HCT116 (cell line): ENCODE data around the gene PDLIM7. TPM values are rescaled to one million over a fixed set of nuclear protein-coding genes. Genes with fewer than 3 reads are reported as not detected.

Source experiments
- ATAC-seq: fragments of 200-7000 bp; cut with Tn5 transposase; 2 replicates; pipeline ENCODE4 v1.9.1; 2020; ENCODE audit warnings: mild to moderate bottlenecking, moderate library complexity
- BruUV-seq: library from RNA; stranded (reverse); fragments of 400-500 nt; replicated peaks from 2 replicates; lab custom pipeline; 2021; lab: Mats Ljungman, UMichigan
- CTCF ChIA-PET: fragments of 300-600 bp; sonication (Branson Sonifier 250); formaldehyde crosslinking; loops from one replicate; lab custom pipeline; 2021; ENCODE audit warnings: antibody characterized with exemption; lab: Charles Lee
- POLR2A ChIA-PET: fragments of 300-600, 350-600 bp; sonication (Branson Sonifier 250); formaldehyde crosslinking; loops from one replicate; lab custom pipeline; 2021; ENCODE audit warnings: antibody characterized with exemption; lab: Charles Lee
- RAD21 ChIA-PET, 2 experiments: fragments of 300-600 bp; sonication (Branson Sonifier 250); formaldehyde crosslinking; loops; one replicate each; lab custom pipeline; 2023; ENCODE audit warnings: low total read pairs in 2 of 2; ENCODE audit not compliant: uncharacterized antibody in 2 of 2, unreplicated experiment in 2 of 2, low non-redundant PET in 1 of 2; lab: Charles Lee
- DNase-seq: peaks from one replicate; pipeline ENCODE4 v3.0.0-alpha.2; 2010; ENCODE audit warnings: low read depth, low spot score
- H2AFZ ChIP-seq: fragments of 200-600 bp; shearing (Covaris generic), sonication (generic); 2 replicates; pipeline ENCODE4 v1.6.1; 2017; ENCODE audit warnings: low read depth, mixed run types, mixed read lengths, antibody characterized with exemption, low read length; ENCODE audit not compliant: poor library complexity, severe bottlenecking
- H3K27ac ChIP-seq: 2 replicates; pipeline ENCODE4 v1.5.1; 2012; ENCODE audit warnings: low read depth, low read length
- H3K27me3 ChIP-seq: fragments of 200-600 bp; sonication (generic); 2 replicates; pipeline ENCODE4 v1.6.1; 2016; ENCODE audit warnings: mixed run types, low read length, mixed read lengths; ENCODE audit not compliant: insufficient read depth
- H3K36me3 ChIP-seq, 2 experiments: fragments of 200-500 bp in 1 of 2; fragments of 200-600 bp in 1 of 2; sonication (Bioruptor generic) in 1 of 2; sonication (generic) in 1 of 2; 2 replicates each; pipeline versions ENCODE4 v1.5.1 to v1.6.1; 2014 to 2016; ENCODE audit warnings: low read length in 2 of 2, inconsistent platforms in 1 of 2, mixed read lengths in 1 of 2, mixed run types in 1 of 2; ENCODE audit not compliant: insufficient read depth in 2 of 2, control insufficient read depth in 1 of 2
- H3K4me1 ChIP-seq, 2 experiments: fragments of 200-600 bp in 1 of 2; sonication (generic) in 1 of 2; 2 replicates each; pipeline versions ENCODE4 v1.5.1 to v1.6.1; 2012 to 2017; ENCODE audit warnings: low read length in 2 of 2, inconsistent platforms in 1 of 2, mild to moderate bottlenecking in 1 of 2, mixed read lengths in 1 of 2, mixed run types in 1 of 2, moderate library complexity in 1 of 2; ENCODE audit not compliant: insufficient read depth in 2 of 2, control insufficient read depth in 1 of 2
- H3K4me2 ChIP-seq: fragments of 200-600 bp; sonication (generic); 2 replicates; pipeline ENCODE4 v1.6.1; 2017; ENCODE audit warnings: mixed run types, low read length, mixed read lengths
- H3K4me3 ChIP-seq, 2 experiments: fragments of 200-600 bp in 1 of 2; sonication (generic) in 1 of 2; replicated peaks in 1 of 2; 2 replicates each; pipeline ENCODE4 v1.5.1; 2011 to 2016; ENCODE audit warnings: low read length in 2 of 2, control low read depth in 1 of 2, low read depth in 1 of 2, mild to moderate bottlenecking in 1 of 2, mixed read lengths in 1 of 2, mixed run types in 1 of 2
- H3K79me2 ChIP-seq: fragments of 200-600 bp; sonication (generic); 2 replicates; pipeline ENCODE4 v1.6.1; 2017; ENCODE audit warnings: mild to moderate bottlenecking, mixed run types, low read length, moderate library complexity, mixed read lengths; ENCODE audit not compliant: insufficient read depth
- H3K9ac ChIP-seq: fragments of 200-600 bp; sonication (generic); 2 replicates; pipeline ENCODE4 v1.6.1; 2016; ENCODE audit warnings: low read length, mixed read lengths
- H3K9me2 ChIP-seq: fragments of 200-600 bp; sonication (generic), shearing (Covaris generic); 2 replicates; pipeline ENCODE4 v1.6.1; 2017; ENCODE audit warnings: mixed run types, mild to moderate bottlenecking, moderate library complexity; ENCODE audit not compliant: insufficient read depth
- H3K9me3 ChIP-seq, 2 experiments: fragments of 200-500 bp in 1 of 2; fragments of 200-600 bp in 1 of 2; sonication (Bioruptor generic) in 1 of 2; sonication (generic) in 1 of 2; 2 replicates each; pipeline ENCODE4 v1.6.1; 2014 to 2017; ENCODE audit warnings: low read length in 2 of 2, mixed read lengths in 2 of 2, inconsistent platforms in 1 of 2, low read depth in 1 of 2, mild to moderate bottlenecking in 1 of 2, mixed run types in 1 of 2, moderate library complexity in 1 of 2; ENCODE audit not compliant: control insufficient read depth in 1 of 2, insufficient read depth in 1 of 2
- H4K20me1 ChIP-seq: fragments of 200-600 bp; sonication (generic), shearing (Covaris generic); 2 replicates; pipeline ENCODE4 v1.6.1; 2017; ENCODE audit warnings: mixed run types, mild to moderate bottlenecking, moderate library complexity; ENCODE audit not compliant: insufficient read depth
- CTCF ChIP-seq, 3 experiments: fragments of 200-600 bp in 1 of 3; sonication (generic) in 1 of 3; IDR thresholded peaks in 2 of 3; conservative IDR thresholded peaks in 1 of 3; 2 replicates each; pipeline ENCODE4 v1.5.1; 2012 to 2017; ENCODE audit warnings: low read depth in 2 of 3, low read length in 2 of 3, antibody characterized with exemption in 1 of 3, borderline replicate concordance in 1 of 3, control low read depth in 1 of 3, mild to moderate bottlenecking in 1 of 3, mixed read lengths in 1 of 3, mixed run types in 1 of 3, moderate library complexity in 1 of 3; ENCODE audit not compliant: insufficient read depth in 1 of 3
- EGR1 ChIP-seq: IDR thresholded peaks from 2 replicates; pipeline ENCODE4 v1.6.1; 2012; ENCODE audit warnings: low read depth
- YY1 ChIP-seq: IDR thresholded peaks from 2 replicates; pipeline ENCODE4 v1.6.1; 2011; ENCODE audit warnings: low read length, low read depth, moderate library complexity, mild to moderate bottlenecking; ENCODE audit not compliant: insufficient replicate concordance; ENCODE audit errors: extremely low read depth
- intact Hi-C: fragments of 100-400 bp; cut with micrococcal nuclease; formaldehyde crosslinking; loops from 2 replicates; pipeline ENCODE4 v1.10.0; 2022
- total RNA-seq: library from RNA; stranded (reverse); gene quantifications from one replicate; pipeline ENCODE4 v1.2.1, GENCODE V29; 2021; ENCODE audit not compliant: unreplicated experiment

PDLIM7 gene
- total RNA-seq, 1 experiment from 2014 or later: 153 TPM

- H3K4me1 ChIP-seq: peaks cover 9 to 28% of the 10 kb centered on the region in 2 experiments
- no peaks in the 10 kb centered on the region for H3K36me3 ChIP-seq
- CTCF ChIA-PET: interaction anchor here (0.8 to 2.0 kb wide), 10 partner anchors 8 to 387 kb away, joined by 3 to 17 read pairs (median 4); partner anchors contain the start of gene DDX41
- peaks cover under 1% of the 10 kb centered on the region; the same call in 1 of the 2 replicates for H4K20me1 ChIP-seq
- H3K9ac ChIP-seq: peak overlapping the region; percentile 22; the same call in 1 of the 2 replicates
- TF ChIP-seq YY1 (peak; percentile 47), EGR1 (no peak), CTCF (IDR thresholded peaks at IDR 0.05 in 2 of 3, conservative IDR thresholded peaks at IDR 0.05 in 1 of 3; ENCODE audit: borderline replicate concordance in 1 of 3, insufficient read depth in 1 of 3, low read depth in 2 of 3, low read length in 2 of 3) (peak in 2 of 3 experiments; percentile 95 to 97; a peak in 4 of 6 replicates)
- POLR2A ChIA-PET: interaction anchor here (1.0 kb wide), 1 partner anchor 11 kb away, joined by 3 read pairs; no protein-coding TSS in a partner anchor
- DNase-seq (peak; percentile 75), ATAC-seq (peak; percentile 55)
- peaks cover 12% of the 10 kb centered on the region for H3K79me2 ChIP-seq
- no peak overlapping the region for H3K4me3 ChIP-seq
- no peaks in the 10 kb centered on the region for H3K9me2 ChIP-seq
- peak overlapping the region; percentile 51 for H2AFZ ChIP-seq
- BruUV-seq: no TSS peak
- intact Hi-C loops: loop anchor here (1.0 to 5.0 kb wide), 3 partner anchors 111 to 386 kb away; partner anchors contain the start of genes PRELID1 and RAB24
- H3K4me2 ChIP-seq: peak overlapping the region; percentile 32; the same call in 1 of the 2 replicates
- RAD21 ChIA-PET: interaction anchor here (0.7 to 1.8 kb wide), 2 partner anchors 110 kb away, joined by 3 to 5 read pairs; no protein-coding TSS in a partner anchor
- no peaks in the 10 kb centered on the region for H3K27me3 ChIP-seq
- H3K27ac ChIP-seq: no peak overlapping the region
- H3K9me3 ChIP-seq: no peaks in the 10 kb centered on the region
Observed at GRCh38 chr5:177500685-177501522, 3.5 kb upstream of the PDLIM7 start.
